ENCODE results near the gene JMJD1C. TPM values are rescaled to one million over a fixed set of nuclear protein-coding genes. Genes with fewer than 3 reads are reported as not detected.
A peak's percentile ranks its signal among the peaks of the same experiment; 100 is the strongest.

The JMJD1C gene
- total and polyA plus RNA-seq, 3 donors from 2014 or later, result 29.7 to 111 (median 94.6) TPM

- Histone ChIP-seq H3K36me3 (ENCODE audit: low read depth, missing control alignments) (no peaks in the 10 kb centered on the region), H3K4me1 (no peaks in the 10 kb centered on the region), H3K9me3 (no peaks in the 10 kb centered on the region), H3K27ac (no peak overlapping the region), H3K27me3 (no peaks in the 10 kb centered on the region), H3K4me3 (no peak overlapping the region)
- intact Hi-C loops (cut with DNase I; ENCODE audit: low total_unique reads), result no loop called here
- 91 to 96% methylated on average over 8 of the region's 8 CpGs for WGBS, 2 donors
- TF ChIP-seq POLR2A (IDR thresholded peaks at IDR 0.05), result no peak
- TF ChIP-seq, protein P1, sequence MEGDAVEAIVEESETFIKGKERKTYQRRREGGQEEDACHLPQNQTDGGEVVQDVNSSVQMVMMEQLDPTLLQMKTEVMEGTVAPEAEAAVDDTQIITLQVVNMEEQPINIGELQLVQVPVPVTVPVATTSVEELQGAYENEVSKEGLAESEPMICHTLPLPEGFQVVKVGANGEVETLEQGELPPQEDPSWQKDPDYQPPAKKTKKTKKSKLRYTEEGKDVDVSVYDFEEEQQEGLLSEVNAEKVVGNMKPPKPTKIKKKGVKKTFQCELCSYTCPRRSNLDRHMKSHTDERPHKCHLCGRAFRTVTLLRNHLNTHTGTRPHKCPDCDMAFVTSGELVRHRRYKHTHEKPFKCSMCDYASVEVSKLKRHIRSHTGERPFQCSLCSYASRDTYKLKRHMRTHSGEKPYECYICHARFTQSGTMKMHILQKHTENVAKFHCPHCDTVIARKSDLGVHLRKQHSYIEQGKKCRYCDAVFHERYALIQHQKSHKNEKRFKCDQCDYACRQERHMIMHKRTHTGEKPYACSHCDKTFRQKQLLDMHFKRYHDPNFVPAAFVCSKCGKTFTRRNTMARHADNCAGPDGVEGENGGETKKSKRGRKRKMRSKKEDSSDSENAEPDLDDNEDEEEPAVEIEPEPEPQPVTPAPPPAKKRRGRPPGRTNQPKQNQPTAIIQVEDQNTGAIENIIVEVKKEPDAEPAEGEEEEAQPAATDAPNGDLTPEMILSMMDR (IDR thresholded peaks at IDR 0.05), result no peak
- DNase-seq, result no peak
Measured at GRCh38 chr10:63474488-63474887, 8.7 kb upstream of the JMJD1C start.

DNA sequence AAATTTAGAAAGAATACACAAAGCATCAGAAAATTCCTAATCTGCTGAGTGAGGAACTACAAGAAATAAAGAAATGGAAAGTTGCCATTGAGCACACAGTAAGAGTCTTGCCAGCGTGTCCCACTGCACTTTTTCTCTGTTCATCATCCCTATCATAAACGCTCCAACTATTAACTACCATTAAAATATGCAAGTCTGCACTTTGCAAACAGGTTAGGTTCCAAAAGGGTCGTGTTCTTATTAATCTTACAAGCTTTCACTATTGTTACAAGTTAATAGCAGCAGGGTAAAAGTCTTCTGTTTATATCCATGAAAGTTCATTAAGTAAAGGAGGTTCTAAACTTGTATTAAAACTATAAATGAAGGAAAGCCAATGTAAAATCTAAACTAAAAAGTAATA, 5.2 kb upstream of the JMJD1C start:
- 43 to 47% methylated on average over 3 of the region's 3 CpGs for WGBS, 2 donors
- TF ChIP-seq, protein P1 (IDR thresholded peaks at IDR 0.05), result no peak
- no peak for TF ChIP-seq POLR2A (IDR thresholded peaks at IDR 0.05)
- Histone ChIP-seq H3K4me1 (no peaks in the 10 kb centered on the region), H3K9me3 (no peaks in the 10 kb centered on the region), H3K4me3 (no peak overlapping the region), H3K27ac (no peak overlapping the region), H3K27me3 (no peaks in the 10 kb centered on the region), H3K36me3 (ENCODE audit: low read depth, missing control alignments) (no peaks in the 10 kb centered on the region)
- intact Hi-C loops (cut with DNase I; ENCODE audit: low total_unique reads), result no loop called here
- DNase-seq, result no peak

GRCh38 chr10:63468947-63469346, 3.2 kb upstream of the JMJD1C start:
- H3K4me1 ChIP-seq, result peaks cover 4% of the 10 kb centered on the region
- no peak overlapping the region for H3K4me3 ChIP-seq
- H3K36me3 ChIP-seq (ENCODE audit: low read depth, missing control alignments), result no peaks in the 10 kb centered on the region
- no peak overlapping the region for H3K27ac ChIP-seq
- intact Hi-C loops (cut with DNase I; ENCODE audit: low total_unique reads), result no loop called here
- TF ChIP-seq, protein P1 (IDR thresholded peaks at IDR 0.05), result no peak
- TF ChIP-seq POLR2A (IDR thresholded peaks at IDR 0.05), result no peak
- WGBS, 2 donors, result 94 to 95% methylated on average over 1 of the region's 1 CpG
- H3K9me3 ChIP-seq, result no peaks in the 10 kb centered on the region
- DNase-seq, result no peak
- no peaks in the 10 kb centered on the region for H3K27me3 ChIP-seq

GRCh38 chr10:63467841-63468240, 2.1 kb upstream of the JMJD1C start:
- TF ChIP-seq, protein P1 (IDR thresholded peaks at IDR 0.05), result no peak
- no peak for TF ChIP-seq POLR2A (IDR thresholded peaks at IDR 0.05)
- no peaks in the 10 kb centered on the region for H3K27me3 ChIP-seq
- H3K4me1 ChIP-seq, result peaks cover 4% of the 10 kb centered on the region
- no peak overlapping the region for H3K27ac ChIP-seq
- no peak overlapping the region for H3K4me3 ChIP-seq
- no peaks in the 10 kb centered on the region for H3K36me3 ChIP-seq (ENCODE audit: low read depth, missing control alignments)
- H3K9me3 ChIP-seq, result no peaks in the 10 kb centered on the region
- intact Hi-C loops (cut with DNase I; ENCODE audit: low total_unique reads), result no loop called here
- WGBS, 2 donors, result 83 to 87% methylated on average over 1 of the region's 1 CpG
- no peak for DNase-seq

GRCh38 chr10:63466144-63466935, 563 bp upstream of the JMJD1C start:
- intact Hi-C loops (cut with DNase I; ENCODE audit: low total_unique reads), result no loop called here
- 3 to 5% methylated on average over 23 to 27 of the region's 27 CpGs for WGBS, 2 donors
- H3K36me3 ChIP-seq (ENCODE audit: low read depth, missing control alignments), result no peaks in the 10 kb centered on the region

More at GRCh38 chr10:63466144-63466935, 563 bp upstream of the JMJD1C start:
- TF ChIP-seq, protein P1 (IDR thresholded peaks at IDR 0.05), result no peak
- TF ChIP-seq POLR2A (IDR thresholded peaks at IDR 0.05), result no peak
- Histone ChIP-seq H3K9me3 (no peaks in the 10 kb centered on the region), H3K4me1 (peaks cover 4% of the 10 kb centered on the region), H3K27ac (peak overlapping the region; percentile 89 to 95), H3K4me3 (peak overlapping the region; percentile 90 to 93), H3K27me3 (no peaks in the 10 kb centered on the region)
- peak; percentile 82 for DNase-seq
